ENCODE measurements around the gene RALGAPA1.
"Not testable (repeated sequence)": the region's sequence is repeated elsewhere in the genome, so short reads cannot be mapped to it uniquely, and the experiment has no call there.

RALGAPA1 gene

GRCh38 chr14:35735163-35735562 is 73.9 kb downstream of the RALGAPA1 start:
- not testable (repeated sequence) for H3K27me3 ChIP-seq (ENCODE audit: insufficient read depth, low read length); H3K79me2 ChIP-seq (ENCODE audit: control insufficient read depth, insufficient read depth, low read length, unreplicated experiment); H2AFZ ChIP-seq (ENCODE audit: low read length, unreplicated experiment); H3K4me1 ChIP-seq (ENCODE audit: control insufficient read depth, insufficient read depth, low read length, unreplicated experiment); H3K36me3 ChIP-seq (ENCODE audit: insufficient read depth, low read length); H3K4me3 ChIP-seq (ENCODE audit: low read depth, low read length); H3K27ac ChIP-seq (ENCODE audit: low read depth, low read length)

DNA sequence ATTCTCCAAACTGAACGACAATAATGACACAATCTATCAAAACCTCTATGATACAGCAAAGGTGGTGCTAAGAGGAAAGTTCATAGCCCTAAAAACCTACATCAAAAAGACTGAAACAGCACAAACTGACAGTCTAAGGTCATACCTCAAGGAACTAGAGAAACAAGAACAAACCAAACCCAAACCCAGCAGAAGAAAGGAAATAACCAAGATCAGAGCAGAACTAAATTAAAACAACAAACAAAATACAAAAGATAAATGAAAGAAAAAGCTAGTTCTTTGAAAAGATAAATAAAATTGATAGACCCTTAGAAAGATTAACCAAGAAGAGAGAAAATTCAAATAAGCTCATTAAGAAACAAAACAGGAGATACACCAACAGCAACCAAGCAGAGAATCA is 75.6 kb downstream of the RALGAPA1 start:
- H3K4me3 ChIP-seq (ENCODE audit: low read depth, low read length); H3K27me3 ChIP-seq (ENCODE audit: insufficient read depth, low read length); H3K27ac ChIP-seq (ENCODE audit: low read depth, low read length); H2AFZ ChIP-seq (ENCODE audit: low read length, unreplicated experiment); H3K4me1 ChIP-seq (ENCODE audit: control insufficient read depth, insufficient read depth, low read length, unreplicated experiment); H3K79me2 ChIP-seq (ENCODE audit: control insufficient read depth, insufficient read depth, low read length, unreplicated experiment); H3K36me3 ChIP-seq (ENCODE audit: insufficient read depth, low read length): not testable (repeated sequence)

GRCh38 chr14:35730871-35731270 is 78.2 kb downstream of the RALGAPA1 start:
- no peaks in the 10 kb centered on the region for H3K4me1 ChIP-seq (ENCODE audit: control insufficient read depth, insufficient read depth, low read length, unreplicated experiment)
- no peaks in the 10 kb centered on the region for H3K27me3 ChIP-seq (ENCODE audit: insufficient read depth, low read length)
- H2AFZ ChIP-seq (ENCODE audit: low read length, unreplicated experiment): no peak overlapping the region
- no peak overlapping the region for H3K4me3 ChIP-seq (ENCODE audit: low read depth, low read length)
- no peaks in the 10 kb centered on the region for H3K79me2 ChIP-seq (ENCODE audit: control insufficient read depth, insufficient read depth, low read length, unreplicated experiment)
- peaks cover 2% of the 10 kb centered on the region; the same call in 1 of the 2 replicates for H3K36me3 ChIP-seq (ENCODE audit: insufficient read depth, low read length)
- no peak overlapping the region for H3K27ac ChIP-seq (ENCODE audit: low read depth, low read length)

DNA sequence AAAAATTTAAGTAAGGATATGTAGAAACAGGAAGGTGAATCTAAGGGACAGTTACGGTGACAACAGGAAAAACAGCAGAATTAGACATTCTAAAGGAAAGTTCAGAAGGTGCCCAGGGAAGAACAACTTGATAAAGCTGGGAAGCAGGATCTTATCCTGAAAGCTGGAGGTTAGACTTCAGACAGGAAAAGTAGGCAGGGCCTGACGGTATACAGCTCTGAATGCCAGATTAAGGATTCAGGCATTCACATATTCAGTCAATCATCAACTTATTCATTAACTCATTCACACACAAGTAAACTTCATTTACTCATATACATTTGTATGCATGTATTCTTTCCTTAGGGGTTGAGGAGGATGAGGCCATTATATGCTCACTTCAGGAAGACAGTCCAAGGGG is 81.3 kb downstream of the RALGAPA1 start:
- Histone ChIP-seq H3K36me3 (ENCODE audit: insufficient read depth, low read length) (no peaks in the 10 kb centered on the region), H3K4me1 (ENCODE audit: control insufficient read depth, insufficient read depth, low read length, unreplicated experiment) (no peaks in the 10 kb centered on the region), H3K4me3 (ENCODE audit: low read depth, low read length) (no peak overlapping the region), H3K27me3 (ENCODE audit: insufficient read depth, low read length) (no peaks in the 10 kb centered on the region), H2AFZ (ENCODE audit: low read length, unreplicated experiment) (no peak overlapping the region), H3K79me2 (ENCODE audit: control insufficient read depth, insufficient read depth, low read length, unreplicated experiment) (no peaks in the 10 kb centered on the region), H3K27ac (ENCODE audit: low read depth, low read length) (no peak overlapping the region)

DNA sequence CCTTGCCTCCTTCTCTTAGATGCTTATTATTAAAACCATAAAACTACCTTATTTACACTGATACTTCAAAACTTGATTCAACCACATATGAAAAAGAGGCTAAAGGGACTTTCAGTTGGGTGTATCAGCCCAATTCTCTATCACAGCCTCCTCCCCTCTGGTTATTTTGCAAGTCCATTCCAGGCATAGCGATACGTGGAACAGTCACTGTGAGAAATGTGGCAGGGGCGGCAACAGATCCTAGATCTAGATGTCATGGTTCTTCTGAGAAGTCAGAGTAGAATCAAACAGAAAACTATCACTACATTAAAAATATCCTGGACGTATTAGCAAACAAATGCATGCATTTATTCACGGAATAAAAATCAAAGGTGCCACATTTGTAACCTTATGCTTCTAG is 83.2 kb downstream of the RALGAPA1 start:
- H3K4me3 ChIP-seq (ENCODE audit: low read depth, low read length): no peak overlapping the region
- no peak overlapping the region for H3K27ac ChIP-seq (ENCODE audit: low read depth, low read length)
- H3K27me3 ChIP-seq (ENCODE audit: insufficient read depth, low read length): no peaks in the 10 kb centered on the region
- no peaks in the 10 kb centered on the region for H3K79me2 ChIP-seq (ENCODE audit: control insufficient read depth, insufficient read depth, low read length, unreplicated experiment)
- no peak overlapping the region for H2AFZ ChIP-seq (ENCODE audit: low read length, unreplicated experiment)
- H3K4me1 ChIP-seq (ENCODE audit: control insufficient read depth, insufficient read depth, low read length, unreplicated experiment): no peaks in the 10 kb centered on the region
- peaks cover 6% of the 10 kb centered on the region for H3K36me3 ChIP-seq (ENCODE audit: insufficient read depth, low read length)

DNA sequence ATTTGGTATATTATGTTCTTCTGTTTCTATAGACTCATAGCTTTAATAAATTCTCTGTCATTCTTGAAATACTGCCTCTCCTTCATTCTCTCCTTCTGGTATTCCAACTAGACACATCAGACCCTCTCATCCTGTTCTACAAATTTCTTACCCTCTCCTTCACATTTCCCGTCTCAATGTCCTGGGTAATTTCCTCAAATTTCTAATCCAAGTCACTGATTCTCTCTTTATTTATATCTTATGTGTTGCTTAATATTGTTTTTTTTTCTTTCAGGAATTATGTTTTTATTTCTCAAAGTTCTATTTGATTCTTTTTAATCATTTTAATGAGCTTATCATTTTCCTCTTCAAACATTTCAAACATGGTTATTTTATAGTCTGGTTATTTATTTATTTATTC is 94.0 kb downstream of the RALGAPA1 start:
- H3K79me2 ChIP-seq (ENCODE audit: control insufficient read depth, insufficient read depth, low read length, unreplicated experiment): no peaks in the 10 kb centered on the region
- H3K27ac ChIP-seq (ENCODE audit: low read depth, low read length): no peak overlapping the region
- no peaks in the 10 kb centered on the region for H3K4me1 ChIP-seq (ENCODE audit: control insufficient read depth, insufficient read depth, low read length, unreplicated experiment)
- no peak overlapping the region for H2AFZ ChIP-seq (ENCODE audit: low read length, unreplicated experiment)
- no peak overlapping the region for H3K4me3 ChIP-seq (ENCODE audit: low read depth, low read length)
- no peaks in the 10 kb centered on the region for H3K27me3 ChIP-seq (ENCODE audit: insufficient read depth, low read length)
- peaks cover 13% of the 10 kb centered on the region for H3K36me3 ChIP-seq (ENCODE audit: insufficient read depth, low read length)

GRCh38 chr14:35712466-35712865 is 96.6 kb downstream of the RALGAPA1 start:
- no peak overlapping the region for H3K4me3 ChIP-seq (ENCODE audit: low read depth, low read length)
- no peak overlapping the region for H3K27ac ChIP-seq (ENCODE audit: low read depth, low read length)
- H3K79me2 ChIP-seq (ENCODE audit: control insufficient read depth, insufficient read depth, low read length, unreplicated experiment): no peaks in the 10 kb centered on the region
- H3K27me3 ChIP-seq (ENCODE audit: insufficient read depth, low read length): no peaks in the 10 kb centered on the region
- H2AFZ ChIP-seq (ENCODE audit: low read length, unreplicated experiment): no peak overlapping the region
- no peaks in the 10 kb centered on the region for H3K4me1 ChIP-seq (ENCODE audit: control insufficient read depth, insufficient read depth, low read length, unreplicated experiment)
- peaks cover 15% of the 10 kb centered on the region for H3K36me3 ChIP-seq (ENCODE audit: insufficient read depth, low read length)

DNA sequence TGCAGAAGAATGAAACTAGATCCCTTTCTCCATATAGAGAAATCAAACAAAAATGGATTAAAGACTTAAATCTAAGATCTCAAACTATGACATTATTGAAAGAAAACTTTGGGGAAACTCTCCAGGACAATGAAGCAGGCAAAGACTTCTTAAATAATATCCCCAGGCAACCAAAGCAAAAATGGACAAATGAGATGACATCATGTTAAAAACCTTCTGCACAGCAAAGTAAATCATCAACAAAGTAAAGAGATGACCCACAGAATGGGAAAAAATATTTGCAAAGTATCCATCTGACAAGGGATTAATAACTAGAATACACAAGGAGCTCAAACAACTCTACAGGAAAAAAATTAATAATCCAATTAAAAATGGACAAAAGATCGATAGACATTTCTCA is 101.0 kb downstream of the RALGAPA1 start:
- H3K4me1 ChIP-seq (ENCODE audit: control insufficient read depth, insufficient read depth, low read length, unreplicated experiment): no peaks in the 10 kb centered on the region
- H3K79me2 ChIP-seq (ENCODE audit: control insufficient read depth, insufficient read depth, low read length, unreplicated experiment): no peaks in the 10 kb centered on the region
- H2AFZ ChIP-seq (ENCODE audit: low read length, unreplicated experiment): no peak overlapping the region
- no peak overlapping the region for H3K4me3 ChIP-seq (ENCODE audit: low read depth, low read length)
- H3K27me3 ChIP-seq (ENCODE audit: insufficient read depth, low read length): no peaks in the 10 kb centered on the region
- peaks cover 21% of the 10 kb centered on the region for H3K36me3 ChIP-seq (ENCODE audit: insufficient read depth, low read length)
- no peak overlapping the region for H3K27ac ChIP-seq (ENCODE audit: low read depth, low read length)

DNA sequence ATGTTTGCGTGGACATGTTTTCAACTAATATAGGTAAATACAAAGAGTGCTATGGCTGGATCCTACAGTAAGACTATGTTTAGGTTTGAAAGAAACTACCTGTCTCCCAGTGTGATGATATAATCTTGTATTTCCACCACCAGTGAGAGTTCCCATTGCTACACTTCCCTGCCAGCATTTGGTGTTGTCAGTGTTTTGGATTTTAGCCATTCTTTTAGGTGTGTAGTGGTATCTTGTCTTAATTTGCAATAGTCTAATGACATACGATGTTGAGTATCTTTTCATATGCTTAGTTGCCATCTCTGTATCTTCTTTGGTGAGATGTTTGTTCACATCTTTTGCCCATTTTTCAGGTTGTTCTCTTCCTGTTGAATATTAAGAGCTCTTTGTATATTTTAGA is 103.5 kb downstream of the RALGAPA1 start:
- H3K36me3 ChIP-seq (ENCODE audit: insufficient read depth, low read length): peaks cover 21% of the 10 kb centered on the region

GRCh38 chr14:35704793-35705493 is 104.2 kb downstream of the RALGAPA1 start:
- peaks cover 21% of the 10 kb centered on the region for H3K36me3 ChIP-seq (ENCODE audit: insufficient read depth, low read length)
- no peak overlapping the region for H2AFZ ChIP-seq (ENCODE audit: low read length, unreplicated experiment)
- no peaks in the 10 kb centered on the region for H3K79me2 ChIP-seq (ENCODE audit: control insufficient read depth, insufficient read depth, low read length, unreplicated experiment)

More for the DNA sequence above, 103.5 kb downstream of the RALGAPA1 start:
- Histone ChIP-seq H3K4me3 (ENCODE audit: low read depth, low read length) (no peak overlapping the region), H2AFZ (ENCODE audit: low read length, unreplicated experiment) (no peak overlapping the region), H3K4me1 (ENCODE audit: control insufficient read depth, insufficient read depth, low read length, unreplicated experiment) (no peaks in the 10 kb centered on the region), H3K79me2 (ENCODE audit: control insufficient read depth, insufficient read depth, low read length, unreplicated experiment) (no peaks in the 10 kb centered on the region), H3K27ac (ENCODE audit: low read depth, low read length) (no peak overlapping the region), H3K27me3 (ENCODE audit: insufficient read depth, low read length) (no peaks in the 10 kb centered on the region)

DNA sequence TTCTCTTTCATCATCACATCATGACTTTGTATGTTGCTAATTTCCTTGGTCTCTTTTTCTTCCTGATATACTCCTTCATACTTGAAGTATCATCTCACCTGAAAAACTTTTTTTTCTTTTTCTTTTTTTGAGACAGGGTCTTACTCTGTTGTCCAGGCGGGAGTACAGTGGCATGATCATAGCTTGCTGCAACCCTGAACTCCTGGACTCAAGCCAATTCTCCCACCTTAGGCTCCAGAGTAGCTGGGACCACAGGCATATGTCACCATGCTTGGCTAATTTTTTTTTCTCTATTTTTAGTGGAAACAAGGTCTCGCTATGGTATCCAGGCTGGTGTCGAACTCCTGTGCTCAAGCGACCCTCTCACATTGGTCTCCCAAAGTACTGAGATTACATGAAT is 107.6 kb downstream of the RALGAPA1 start:
- H3K36me3 ChIP-seq (ENCODE audit: insufficient read depth, low read length): peaks cover 7% of the 10 kb centered on the region; the same call in 1 of the 2 replicates
- H3K4me3 ChIP-seq (ENCODE audit: low read depth, low read length): no peak overlapping the region
- no peaks in the 10 kb centered on the region for H3K27me3 ChIP-seq (ENCODE audit: insufficient read depth, low read length)
- H3K4me1 ChIP-seq (ENCODE audit: control insufficient read depth, insufficient read depth, low read length, unreplicated experiment): no peaks in the 10 kb centered on the region
- H3K79me2 ChIP-seq (ENCODE audit: control insufficient read depth, insufficient read depth, low read length, unreplicated experiment): no peaks in the 10 kb centered on the region
- H3K27ac ChIP-seq (ENCODE audit: low read depth, low read length): no peak overlapping the region
- no peak overlapping the region for H2AFZ ChIP-seq (ENCODE audit: low read length, unreplicated experiment)

More at GRCh38 chr14:35704793-35705493, 104.2 kb downstream of the RALGAPA1 start:
- Histone ChIP-seq H3K4me3 (ENCODE audit: low read depth, low read length) (no peak overlapping the region), H3K4me1 (ENCODE audit: control insufficient read depth, insufficient read depth, low read length, unreplicated experiment) (no peaks in the 10 kb centered on the region), H3K27me3 (ENCODE audit: insufficient read depth, low read length) (no peaks in the 10 kb centered on the region), H3K27ac (ENCODE audit: low read depth, low read length) (no peak overlapping the region)

Measured in ACC112 (cell line).